ENCODE results near the gene NUP62. TPM values are rescaled to one million over a fixed set of nuclear protein-coding genes. Genes with fewer than 3 reads are reported as not detected.

NUP62 gene
- total RNA-seq, 3 donors from 2014 or later: 30.9 to 41.0 (median 36.4) TPM

GRCh38 chr19:49930483-49931011 lies 1.2 kb upstream of the NUP62 start:
- Histone ChIP-seq H3K36me3 (no peaks in the 10 kb centered on the region), H3K4me1 (peaks cover 4 to 11% of the 10 kb centered on the region in 2 donors), H3K4me3 (peak overlapping the region in 1 of 3 donors; percentile 94), H3K27me3 (no peaks in the 10 kb centered on the region), H3K9me3 (no peaks in the 10 kb centered on the region), H3K27ac (peak overlapping the region; percentile 89 to 97)
- intact Hi-C loops (cut with DNase I; ENCODE audit: low total_unique reads): loop anchor here (1.0 kb wide), 1 partner anchor 16 kb away; no protein-coding TSS in a partner anchor
- TF ChIP-seq POLR2A (IDR thresholded peaks at IDR 0.05) (no peak), POLR2AphosphoS5 (IDR thresholded peaks at IDR 0.05) (no peak), CTCF (IDR thresholded peaks at IDR 0.05) (no peak)
- no peak for DNase-seq (ENCODE audit: low spot score in 2 of 2)

GRCh38 chr19:49929611-49930482 lies 543 bp upstream of the NUP62 start:
- Histone ChIP-seq H3K27me3 (no peaks in the 10 kb centered on the region), H3K36me3 (no peaks in the 10 kb centered on the region), H3K4me1 (peaks cover 4 to 11% of the 10 kb centered on the region in 2 donors), H3K4me3 (peak overlapping the region; percentile 93 to 97 (median 94)), H3K27ac (peak overlapping the region; percentile 89 to 97), H3K9me3 (no peaks in the 10 kb centered on the region)
- TF ChIP-seq CTCF (IDR thresholded peaks at IDR 0.05): peak; percentile 10 to 33 (median 32)
- no peak for TF ChIP-seq POLR2A (IDR thresholded peaks at IDR 0.05)
- peak; percentile 50 to 84 (median 53) for TF ChIP-seq POLR2AphosphoS5 (IDR thresholded peaks at IDR 0.05)
- intact Hi-C loops (cut with DNase I; ENCODE audit: low total_unique reads): loop anchor here (1.0 kb wide), 1 partner anchor 16 kb away; no protein-coding TSS in a partner anchor
- peak; percentile 83 to 84 for DNase-seq (ENCODE audit: low spot score in 2 of 2)

GRCh38 chr19:49927526-49928264 lies 1.6 kb downstream of the NUP62 start:
- TF ChIP-seq POLR2AphosphoS5 (IDR thresholded peaks at IDR 0.05) (no peak), POLR2A (IDR thresholded peaks at IDR 0.05) (no peak), CTCF (IDR thresholded peaks at IDR 0.05) (no peak)
- peak overlapping the region in 1 of 3 donors; percentile 94 for H3K4me3 ChIP-seq
- H3K9me3 ChIP-seq: no peaks in the 10 kb centered on the region
- no peaks in the 10 kb centered on the region for H3K27me3 ChIP-seq
- no peak overlapping the region for H3K27ac ChIP-seq
- DNase-seq (ENCODE audit: low spot score in 2 of 2): no peak
- intact Hi-C loops (cut with DNase I; ENCODE audit: low total_unique reads): no loop called here
- peaks cover 4 to 11% of the 10 kb centered on the region in 2 donors for H3K4me1 ChIP-seq
- H3K36me3 ChIP-seq: no peaks in the 10 kb centered on the region

GRCh38 chr19:49926515-49926914 lies 2.8 kb downstream of the NUP62 start:
- Histone ChIP-seq H3K4me1 (peaks cover 4 to 11% of the 10 kb centered on the region in 2 donors), H3K27ac (no peak overlapping the region), H3K36me3 (no peaks in the 10 kb centered on the region), H3K9me3 (no peaks in the 10 kb centered on the region), H3K4me3 (no peak overlapping the region), H3K27me3 (no peaks in the 10 kb centered on the region)
- no peak for DNase-seq (ENCODE audit: low spot score in 2 of 2)
- intact Hi-C loops (cut with DNase I; ENCODE audit: low total_unique reads): no loop called here
- TF ChIP-seq POLR2A (IDR thresholded peaks at IDR 0.05): no peak
- no peak for TF ChIP-seq POLR2AphosphoS5 (IDR thresholded peaks at IDR 0.05)
- no peak for TF ChIP-seq CTCF (IDR thresholded peaks at IDR 0.05)

Measured in breast epithelium (tissue), 4 donors.